ENCODE results near the gene RASD2. TPM values are rescaled to one million over a fixed set of nuclear protein-coding genes. Genes with fewer than 3 reads are reported as not detected.
"Not testable (repeated sequence)": the region's sequence is repeated elsewhere in the genome, so short reads cannot be mapped to it uniquely, and the experiment has no call there.

RASD2 gene
- total RNA-seq, 4 donors from 2014 or later, result 4.7 to 45.9 (median 16.0) TPM

GRCh38 chr22:35509451-35509850 is 31.2 kb upstream of the RASD2 start:
- Histone ChIP-seq H3K9me3 (no peaks in the 10 kb centered on the region), H3K27me3 (no peaks in the 10 kb centered on the region), H3K4me1 (peaks cover 0 to 58% (median 7%) of the 10 kb centered on the region in 3 donors), H3K36me3 (no peaks in the 10 kb centered on the region), H3K27ac (peak overlapping the region in 2 of 4 donors; percentile 79 to 83), H3K4me3 (no peak overlapping the region)
- no peak for TF ChIP-seq POLR2A (IDR thresholded peaks at IDR 0.05)
- TF ChIP-seq POLR2AphosphoS5 (IDR thresholded peaks at IDR 0.05), result no peak
- no peak for TF ChIP-seq EP300 (IDR thresholded peaks at IDR 0.05)
- no peak for TF ChIP-seq CTCF (IDR thresholded peaks at IDR 0.05)
- no peak for ATAC-seq
- WGBS, 2 donors (ENCODE audit: low coverage in 1 of 2), result 74 to 90% methylated on average over 3 to 9 of the region's 10 CpGs

- WGBS, 2 donors (ENCODE audit: low coverage in 1 of 2), result 91 to 100% methylated on average over 2 of the region's 2 CpGs
- peaks cover 0 to 58% (median 7%) of the 10 kb centered on the region in 3 donors for H3K4me1 ChIP-seq
Observed at GRCh38 chr22:35509960-35510359, 30.7 kb upstream of the RASD2 start.

GRCh38 chr22:35510481-35510934 is 30.1 kb upstream of the RASD2 start:
- no peak overlapping the region for H3K4me3 ChIP-seq
- peak overlapping the region; percentile 62 to 83 (median 79) for H3K27ac ChIP-seq
- no peaks in the 10 kb centered on the region for H3K36me3 ChIP-seq
- TF ChIP-seq CTCF (IDR thresholded peaks at IDR 0.05), result no peak
- TF ChIP-seq EP300 (IDR thresholded peaks at IDR 0.05), result no peak
- no peak for TF ChIP-seq POLR2A (IDR thresholded peaks at IDR 0.05)
- no peak for TF ChIP-seq POLR2AphosphoS5 (IDR thresholded peaks at IDR 0.05)
- no peaks in the 10 kb centered on the region for H3K27me3 ChIP-seq
- ATAC-seq, result peak; percentile 68
- 18 to 43% methylated on average over 2 to 4 of the region's 6 CpGs for WGBS, 2 donors (ENCODE audit: low coverage in 1 of 2)
- H3K9me3 ChIP-seq, result no peaks in the 10 kb centered on the region
- peaks cover 0 to 58% (median 7%) of the 10 kb centered on the region in 3 donors for H3K4me1 ChIP-seq

More at GRCh38 chr22:35509960-35510359, 30.7 kb upstream of the RASD2 start:
- TF ChIP-seq EP300 (IDR thresholded peaks at IDR 0.05) (no peak), POLR2A (IDR thresholded peaks at IDR 0.05) (no peak), CTCF (IDR thresholded peaks at IDR 0.05) (no peak), POLR2AphosphoS5 (IDR thresholded peaks at IDR 0.05) (no peak)
- Histone ChIP-seq H3K27ac (peak overlapping the region; percentile 62 to 83 (median 79)), H3K9me3 (no peaks in the 10 kb centered on the region), H3K36me3 (no peaks in the 10 kb centered on the region), H3K27me3 (no peaks in the 10 kb centered on the region), H3K4me3 (no peak overlapping the region)
- ATAC-seq, result no peak

GRCh38 chr22:35510951-35511350 is 29.7 kb upstream of the RASD2 start:
- 32 to 75% methylated on average over 3 to 4 of the region's 4 CpGs for WGBS, 2 donors (ENCODE audit: low coverage in 1 of 2)
- Histone ChIP-seq H3K9me3 (no peaks in the 10 kb centered on the region), H3K27me3 (no peaks in the 10 kb centered on the region), H3K4me3 (no peak overlapping the region), H3K4me1 (peaks cover 0 to 58% (median 7%) of the 10 kb centered on the region in 3 donors), H3K27ac (peak overlapping the region; percentile 62 to 83 (median 79)), H3K36me3 (no peaks in the 10 kb centered on the region)
- no peak for TF ChIP-seq POLR2A (IDR thresholded peaks at IDR 0.05)
- no peak for TF ChIP-seq EP300 (IDR thresholded peaks at IDR 0.05)
- no peak for TF ChIP-seq POLR2AphosphoS5 (IDR thresholded peaks at IDR 0.05)
- TF ChIP-seq CTCF (IDR thresholded peaks at IDR 0.05), result no peak
- peak; percentile 29 for ATAC-seq

- no peak overlapping the region for H3K27ac ChIP-seq
- H3K27me3 ChIP-seq, result no peaks in the 10 kb centered on the region
- H3K9me3 ChIP-seq, result no peaks in the 10 kb centered on the region
- WGBS, 2 donors (ENCODE audit: low coverage in 1 of 2), result 92 to 100% methylated on average over 1 to 2 of the region's 2 CpGs
- H3K4me3 ChIP-seq, result no peak overlapping the region
- peaks cover 0 to 41% (median 7%) of the 10 kb centered on the region in 3 donors for H3K4me1 ChIP-seq
- H3K36me3 ChIP-seq, result no peaks in the 10 kb centered on the region
- TF ChIP-seq CTCF (IDR thresholded peaks at IDR 0.05) (no peak), POLR2AphosphoS5 (IDR thresholded peaks at IDR 0.05) (no peak), EP300 (IDR thresholded peaks at IDR 0.05) (no peak), POLR2A (IDR thresholded peaks at IDR 0.05) (no peak)
- ATAC-seq, result no peak
Observed at GRCh38 chr22:35514366-35514765, 26.3 kb upstream of the RASD2 start.

GRCh38 chr22:35515952-35516351 is 24.7 kb upstream of the RASD2 start:
- not testable (repeated sequence) for H3K36me3 ChIP-seq, H3K9me3 ChIP-seq, H3K27ac ChIP-seq, ATAC-seq, H3K27me3 ChIP-seq, H3K4me3 ChIP-seq
- H3K4me1 ChIP-seq, result peaks cover 0 to 26% (median 1%) of the 10 kb centered on the region in 3 donors
- 100% methylated on average over 2 to 4 of the region's 4 CpGs for WGBS, 2 donors (ENCODE audit: low coverage in 1 of 2)
